GM12878 (cell line): ENCODE results near the gene FASN. TPM values are rescaled to one million over a fixed set of nuclear protein-coding genes. Genes with fewer than 3 reads are reported as not detected.

Experiments used
- BACH1 ChIP-seq: fragments of 450-650 bp; IDR thresholded peaks from 2 replicates; pipeline ENCODE4 v1.6.1; 2017; ENCODE audit warnings: mild to moderate bottlenecking, borderline replicate concordance
- ESRRA ChIP-seq: IDR thresholded peaks from 2 replicates; pipeline ENCODE4 v1.6.1; 2012; ENCODE audit warnings: mild to moderate bottlenecking, low read length, improper control_type of control experiment
- EZH2 ChIP-seq: IDR thresholded peaks from 2 replicates; pipeline ENCODE4 v1.6.1; 2012; ENCODE audit warnings: low read depth, mild to moderate bottlenecking, control low read depth, inconsistent platforms, low read length, borderline replicate concordance; ENCODE audit not compliant: control insufficient read depth
- FOS ChIP-seq: IDR thresholded peaks from 3 replicates; pipeline ENCODE4 v1.6.1; 2011; ENCODE audit warnings: borderline replicate concordance; ENCODE audit not compliant: insufficient read length; ENCODE audit errors: extremely low read depth
- FOXK2 ChIP-seq: fragments of 450-650 bp; IDR thresholded peaks from 2 replicates; pipeline ENCODE4 v1.6.1; 2017; ENCODE audit warnings: mild to moderate bottlenecking, moderate library complexity
- HDAC6 ChIP-seq: fragments of 200-600 bp; sonication (generic); IDR thresholded peaks from one replicate; pipeline ENCODE4 v1.8.0; 2017; ENCODE audit warnings: antibody characterized with exemption; ENCODE audit not compliant: unreplicated experiment
- IKZF2 ChIP-seq, 2 experiments: fragments of 450-650 bp; IDR thresholded peaks; 2 replicates each; pipeline ENCODE4 v1.6.1; 2017; ENCODE audit warnings: mild to moderate bottlenecking in 2 of 2, moderate library complexity in 2 of 2
- JUND ChIP-seq: IDR thresholded peaks from 2 replicates; pipeline ENCODE4 v1.6.1; 2012; ENCODE audit warnings: low read depth, mild to moderate bottlenecking, low read length, improper control_type of control experiment, moderate library complexity
- KLF5 ChIP-seq: fragments of 450-650 bp; IDR thresholded peaks from 2 replicates; pipeline ENCODE4 v1.6.1; 2014; ENCODE audit warnings: mild to moderate bottlenecking; ENCODE audit not compliant: partially characterized antibody
- NKRF ChIP-seq: fragments of 450-650 bp; conservative IDR thresholded peaks from 2 replicates; pipeline ENCODE4 v1.6.1; 2017; ENCODE audit warnings: mild to moderate bottlenecking, moderate library complexity
- SMC3 ChIP-seq: IDR thresholded peaks from 2 replicates; pipeline ENCODE4 v1.6.1; 2011; ENCODE audit warnings: low read length, improper control_type of control experiment, borderline replicate concordance
- SRF ChIP-seq, 2 experiments: IDR thresholded peaks; 2 replicates each; pipeline ENCODE4 v1.6.1; 2011; ENCODE audit warnings: low read depth in 2 of 2, low read length in 2 of 2, mild to moderate bottlenecking in 1 of 2, moderate library complexity in 1 of 2
- SUPT20H ChIP-seq: IDR thresholded peaks from 2 replicates; pipeline ENCODE4 v1.6.1; 2011; ENCODE audit warnings: low read depth, mild to moderate bottlenecking, low read length, moderate library complexity, borderline replicate concordance; ENCODE audit not compliant: control insufficient read depth
- YY1 ChIP-seq: IDR thresholded peaks from 2 replicates; pipeline ENCODE4 v1.6.1; 2011; ENCODE audit warnings: low read depth, mild to moderate bottlenecking, low read length
- ZNF622 ChIP-seq: fragments of 450-650 bp; IDR thresholded peaks from 2 replicates; pipeline ENCODE4 v1.6.1; 2017; ENCODE audit warnings: mild to moderate bottlenecking, inconsistent platforms
- ZNF687 ChIP-seq: fragments of 450-650 bp; IDR thresholded peaks from 2 replicates; pipeline ENCODE4 v1.6.1; 2017; ENCODE audit warnings: mild to moderate bottlenecking, moderate library complexity
- polyA plus RNA-seq, 11 experiments: library from polyadenylated mRNA; depleted of rRNA in 4 of 11; unstranded in 6 of 11; stranded (reverse) in 5 of 11; fragments of >200 nt; fragmentation: Nextera tagmentation in 4 of 11; fragmentation: Illumina TruSeq in 1 of 11; extraction: Ambion mirVana in 4 of 11; extraction: Trizol in 1 of 11; gene quantifications; 1 replicate in 1 of 11; 2 replicates in 10 of 11; pipeline versions ENCODE4 v1.2.1 to v1.2.3, GENCODE V29; 2011 to 2016; ENCODE audit warnings: inconsistent platforms in 2 of 11, missing spikeins in 2 of 11, low read depth in 1 of 11
- total RNA-seq, 4 experiments: library from RNA; depleted of rRNA in 3 of 4; stranded (reverse); fragments of >200 nt in 3 of 4; fragmentation: Illumina TruSeq in 1 of 4; extraction: Trizol in 1 of 4; gene quantifications; 2 replicates each; pipeline versions ENCODE4 v1.2.1 to v1.2.3, GENCODE V29; 2013 to 2021
- TF ChIP-seq, protein P1 (sequence below): IDR thresholded peaks from 2 replicates; pipeline ENCODE4 v1.6.1; 2012; ENCODE audit warnings: low read depth, low read length, improper control_type of control experiment
- TF ChIP-seq, protein P2 (sequence below): IDR thresholded peaks from 2 replicates; pipeline ENCODE4 v1.6.1; 2011; ENCODE audit warnings: low read depth, mild to moderate bottlenecking, low read length, moderate library complexity, borderline replicate concordance; ENCODE audit errors: extremely low read depth
- TF ChIP-seq, protein P3 (sequence below): IDR thresholded peaks from 2 replicates; pipeline ENCODE4 v1.6.1; 2011; ENCODE audit warnings: borderline replicate concordance, low read depth, mild to moderate bottlenecking, moderate library complexity, low read length; ENCODE audit not compliant: insufficient read depth, poor library complexity, severe bottlenecking

The FASN gene
- total and polyA plus RNA-seq, 10 of the 15 experiments (the other 5 are each of a cell fraction or from before 2014, with no cell fraction given): 0.19 to 333 (median 30.4) TPM

GRCh38 chr17:82030470-82031302, 67.3 kb downstream of the FASN start (continued):
- TF ChIP-seq ZNF687 (no peak), NKRF (0 out of 2 replicates have a peak, but pooled peaks have one; percentile 17), SMC3 (peak; percentile 91), EZH2 (no peak), FOXK2 (no peak), FOS (no peak), YY1 (no peak), SRF (IDR thresholded peaks at IDR 0.05; ENCODE audit: low read depth in 2 of 2, low read length in 2 of 2) (no peak), JUND (no peak), KLF5 (no peak), IKZF2 (IDR thresholded peaks at IDR 0.05) (peak; percentile 47 to 57; a peak in 3 of 4 replicates), ZNF622 (no peak), HDAC6 (peak; percentile 29), ESRRA (no peak), SUPT20H (no peak), BACH1 (no peak; the same call in 1 of the 2 replicates)
- TF ChIP-seq, protein P1, sequence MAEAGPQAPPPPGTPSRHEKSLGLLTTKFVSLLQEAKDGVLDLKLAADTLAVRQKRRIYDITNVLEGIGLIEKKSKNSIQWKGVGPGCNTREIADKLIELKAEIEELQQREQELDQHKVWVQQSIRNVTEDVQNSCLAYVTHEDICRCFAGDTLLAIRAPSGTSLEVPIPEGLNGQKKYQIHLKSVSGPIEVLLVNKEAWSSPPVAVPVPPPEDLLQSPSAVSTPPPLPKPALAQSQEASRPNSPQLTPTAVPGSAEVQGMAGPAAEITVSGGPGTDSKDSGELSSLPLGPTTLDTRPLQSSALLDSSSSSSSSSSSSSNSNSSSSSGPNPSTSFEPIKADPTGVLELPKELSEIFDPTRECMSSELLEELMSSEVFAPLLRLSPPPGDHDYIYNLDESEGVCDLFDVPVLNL: no peak
- TF ChIP-seq, protein P2, sequence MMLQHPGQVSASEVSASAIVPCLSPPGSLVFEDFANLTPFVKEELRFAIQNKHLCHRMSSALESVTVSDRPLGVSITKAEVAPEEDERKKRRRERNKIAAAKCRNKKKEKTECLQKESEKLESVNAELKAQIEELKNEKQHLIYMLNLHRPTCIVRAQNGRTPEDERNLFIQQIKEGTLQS: no peak
- TF ChIP-seq, protein P3, sequence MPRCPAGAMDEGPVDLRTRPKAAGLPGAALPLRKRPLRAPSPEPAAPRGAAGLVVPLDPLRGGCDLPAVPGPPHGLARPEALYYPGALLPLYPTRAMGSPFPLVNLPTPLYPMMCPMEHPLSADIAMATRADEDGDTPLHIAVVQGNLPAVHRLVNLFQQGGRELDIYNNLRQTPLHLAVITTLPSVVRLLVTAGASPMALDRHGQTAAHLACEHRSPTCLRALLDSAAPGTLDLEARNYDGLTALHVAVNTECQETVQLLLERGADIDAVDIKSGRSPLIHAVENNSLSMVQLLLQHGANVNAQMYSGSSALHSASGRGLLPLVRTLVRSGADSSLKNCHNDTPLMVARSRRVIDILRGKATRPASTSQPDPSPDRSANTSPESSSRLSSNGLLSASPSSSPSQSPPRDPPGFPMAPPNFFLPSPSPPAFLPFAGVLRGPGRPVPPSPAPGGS: no peak
